ENCODE measurements around the gene SERPINE1.

The SERPINE1 gene

GRCh38 chr7:101099969-101100781, 26.7 kb upstream of the SERPINE1 start (continued):
- TF ChIP-seq ZNF518A (tag by site-specific recombination; conservative IDR thresholded peaks at IDR 0.05; ENCODE audit: low read depth) (0 out of 2 replicates have a peak, but pooled peaks have one; percentile 20), PRDM1 (tag by site-specific recombination; IDR thresholded peaks at IDR 0.05) (no peak), ZNF449 (tag by site-specific recombination; IDR thresholded peaks at IDR 0.05) (no peak), ZNF610 (tag by site-specific recombination; IDR thresholded peaks at IDR 0.05; ENCODE audit: borderline replicate concordance) (no peak), MEIS1 (CRISPR knock-in tag; IDR thresholded peaks at IDR 0.05; ENCODE audit: borderline replicate concordance) (no peak), ZFP41 (tag by site-specific recombination; IDR thresholded peaks at IDR 0.05; ENCODE audit: borderline replicate concordance) (no peak), BCL11A (tag by site-specific recombination; IDR thresholded peaks at IDR 0.05; ENCODE audit: low read depth) (peak; percentile 65), SCRT2 (tag by site-specific recombination; IDR thresholded peaks at IDR 0.05) (no peak), ZNF549 (tag by site-specific recombination; IDR thresholded peaks at IDR 0.05) (no peak), ZNF658 (tag by site-specific recombination; IDR thresholded peaks at IDR 0.05) (no peak), ZNF521 (tag by site-specific recombination; IDR thresholded peaks at IDR 0.05) (no peak), ZNF148 (tag by site-specific recombination; IDR thresholded peaks at IDR 0.05; ENCODE audit: borderline replicate concordance) (no peak), SP3 (tag by site-specific recombination; IDR thresholded peaks at IDR 0.05) (no peak), PRDM10 (tag by site-specific recombination; IDR thresholded peaks at IDR 0.05) (peak; percentile 50), ZNF121 (tag by site-specific recombination; IDR thresholded peaks at IDR 0.05) (no peak), ZNF404 (tag by site-specific recombination; IDR thresholded peaks at IDR 0.05) (no peak), ZNF843 (tag by site-specific recombination; IDR thresholded peaks at IDR 0.05) (no peak), WT1 (tag by site-specific recombination; IDR thresholded peaks at IDR 0.05) (no peak), REST (tag by site-specific recombination; IDR thresholded peaks at IDR 0.05) (no peak), ZNF274 (IDR thresholded peaks at IDR 0.05; ENCODE audit: low read length) (no peak), ZNF274 (tag by site-specific recombination; IDR thresholded peaks at IDR 0.05; ENCODE audit: borderline replicate concordance) (no peak), ZNF202 (tag by site-specific recombination; IDR thresholded peaks at IDR 0.05; ENCODE audit: borderline replicate concordance) (no peak), HOXC10 (CRISPR knock-in tag; IDR thresholded peaks at IDR 0.05) (no peak)

All from HEK293 (cell line).